ENCODE results near the gene MMP8. TPM values are rescaled to one million over a fixed set of nuclear protein-coding genes. Genes with fewer than 3 reads are reported as not detected.

Gene MMP8
- total RNA-seq, 1 experiment from 2014 or later = not detected

- H2BK120ac ChIP-seq (ENCODE audit: low read depth, low read length, poor library complexity, severe bottlenecking) = no peak overlapping the region
- DNase-seq = no peak
- H2AFZ ChIP-seq (ENCODE audit: low read length) = no peak overlapping the region
- no peak overlapping the region for H3K27ac ChIP-seq (ENCODE audit: insufficient read length, low read depth, low read length)
- H3K14ac ChIP-seq (ENCODE audit: insufficient read depth, low read length) = no peak overlapping the region
- no peak overlapping the region for H2BK15ac ChIP-seq (ENCODE audit: low read depth, low read length)
- H3K4me1 Mint-ChIP-seq = no peaks in the 10 kb centered on the region
- no peak overlapping the region for H3K4me3 Mint-ChIP-seq
- TF ChIP-seq CTCF (conservative IDR thresholded peaks at IDR 0.05) = no peak
- no peak overlapping the region for H3K9ac ChIP-seq (ENCODE audit: extremely low read depth, insufficient read length, low read length)
- H2BK12ac ChIP-seq (ENCODE audit: insufficient read length, low read depth, low read length) = no peak overlapping the region
- no peak overlapping the region for H3K56ac ChIP-seq (ENCODE audit: insufficient read length, low read depth, low read length)
- H4K20me1 ChIP-seq (ENCODE audit: control insufficient read depth, insufficient read depth, insufficient read length) = no peaks in the 10 kb centered on the region
- no peaks in the 10 kb centered on the region; a peak in 1 of 5 replicates for H3K9me3 Mint-ChIP-seq
- no peak overlapping the region for H2BK20ac ChIP-seq (ENCODE audit: low read depth, low read length, poor library complexity, severe bottlenecking)
- H2AK5ac ChIP-seq (ENCODE audit: insufficient read length, low read length) = no peak overlapping the region
- no peaks in the 10 kb centered on the region for H3K9me3 ChIP-seq (ENCODE audit: control insufficient read depth, low read depth, low read length)
- H3K79me2 ChIP-seq (ENCODE audit: insufficient read depth, low read length) = no peaks in the 10 kb centered on the region
- H3K79me1 ChIP-seq (ENCODE audit: insufficient read depth, low read depth, low read length, poor library complexity, severe bottlenecking) = no peaks in the 10 kb centered on the region
- no peak overlapping the region for H3K27ac Mint-ChIP-seq
- no peak overlapping the region for H2BK5ac ChIP-seq (ENCODE audit: insufficient read length, low read length)
- no peak overlapping the region for H3K23ac ChIP-seq (ENCODE audit: insufficient read length, low read depth, low read length)
- no peaks in the 10 kb centered on the region for H3K23me2 ChIP-seq (ENCODE audit: insufficient read length, low read depth, low read length, poor library complexity, severe bottlenecking)
- H3T11ph ChIP-seq (ENCODE audit: low read length) = no peak overlapping the region
- no peak overlapping the region for H4K5ac ChIP-seq (ENCODE audit: insufficient read length, low read depth, low read length)
- H3K4me1 ChIP-seq (ENCODE audit: insufficient read depth, low read length) = no peaks in the 10 kb centered on the region
- no peak overlapping the region for H4K8ac ChIP-seq (replicated peaks; ENCODE audit: insufficient read length, low read depth, low read length)
- H3K18ac ChIP-seq (ENCODE audit: insufficient read length, low read depth, low read length) = no peak overlapping the region
- WGBS (ENCODE audit: extremely low coverage, insufficient read length, low lambda C conversion rate) = no CpG with 5 or more reads among the region's 2 CpGs
- H4K91ac ChIP-seq (ENCODE audit: insufficient read length, low read depth, low read length) = no peak overlapping the region
- no peaks in the 10 kb centered on the region for H3K27me3 ChIP-seq (ENCODE audit: insufficient read depth, low read length)
- no peak overlapping the region for H3K4ac ChIP-seq (ENCODE audit: low read depth, low read length)
- no peaks in the 10 kb centered on the region for H3K27me3 Mint-ChIP-seq (ENCODE audit: low read depth)
- no peak overlapping the region for H3K4me2 ChIP-seq (ENCODE audit: insufficient read depth, insufficient read length, low read length)
- H3K36me3 Mint-ChIP-seq (ENCODE audit: insufficient read depth in 1 of 3, low read depth in 3 of 3) = no peaks in the 10 kb centered on the region; a peak in 1 of 7 replicates
Observed at GRCh38 chr11:102727890-102728289, 3.1 kb upstream of the MMP8 start.
